Left forelimb (tissue), 1 donor: ENCODE data around the gene AACS.

Experiments
- DNase-seq: peaks from one replicate; pipeline ENCODE4 v3.0.0-alpha.2; 2018; ENCODE audit warnings: low spot score

Gene AACS

GRCh38 chr12:125185740-125186470 is 120.7 kb downstream of the AACS start, which contains the start of gene TMEM132B:
TMEM132B (plus strand) TSS chr12:125186386.
- DNase-seq: peak; percentile 79

GRCh38 chr12:125186471-125187147 is 121.4 kb downstream of the AACS start:
- no peak for DNase-seq

GRCh38 chr12:125187148-125187745 is 122.0 kb downstream of the AACS start:
- no peak for DNase-seq

- DNase-seq: no peak
These were observed 122.8 kb downstream of the AACS start for GRCh38 chr12:125187780-125188741.

- no peak for DNase-seq
These were observed 123.8 kb downstream of the AACS start for GRCh38 chr12:125189015-125189414.

- DNase-seq: no peak
These were observed 124.3 kb downstream of the AACS start for GRCh38 chr12:125189502-125189901.

GRCh38 chr12:125191361-125192087 is 126.3 kb downstream of the AACS start:
- no peak for DNase-seq

- DNase-seq: no peak
These were observed 127.5 kb downstream of the AACS start for GRCh38 chr12:125192690-125193221.
